ENCODE measurements around the gene ANKRD50. TPM values are rescaled to one million over a fixed set of nuclear protein-coding genes. Genes with fewer than 3 reads are reported as not detected.

Gene ANKRD50
- total RNA-seq, 2 experiments from 2014 or later = 0.36 to 0.54 TPM

DNA sequence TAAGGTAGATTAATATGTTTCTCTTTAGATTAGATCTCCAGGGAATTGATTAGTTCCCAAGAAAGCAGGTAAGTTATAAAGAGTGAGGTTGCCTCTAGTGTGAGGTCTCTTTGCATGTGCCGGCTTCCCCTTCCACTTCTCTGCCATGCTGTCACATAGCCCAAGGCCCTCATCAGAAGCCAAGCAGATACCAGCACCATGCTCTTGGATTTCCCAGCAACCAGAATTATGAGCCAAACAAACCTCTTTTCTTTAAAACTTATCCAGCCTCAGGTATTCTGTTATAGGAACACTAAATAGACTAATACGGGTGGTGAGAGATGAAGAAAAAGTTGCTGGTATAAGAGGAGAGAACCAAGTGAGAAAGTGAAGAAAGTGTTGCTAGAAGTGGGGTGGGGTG, 15.1 kb downstream of the ANKRD50 start:
- no peak for ATAC-seq
- intact Hi-C loops (cut with micrococcal nuclease) = no loop called here
- TF ChIP-seq, protein P1, sequence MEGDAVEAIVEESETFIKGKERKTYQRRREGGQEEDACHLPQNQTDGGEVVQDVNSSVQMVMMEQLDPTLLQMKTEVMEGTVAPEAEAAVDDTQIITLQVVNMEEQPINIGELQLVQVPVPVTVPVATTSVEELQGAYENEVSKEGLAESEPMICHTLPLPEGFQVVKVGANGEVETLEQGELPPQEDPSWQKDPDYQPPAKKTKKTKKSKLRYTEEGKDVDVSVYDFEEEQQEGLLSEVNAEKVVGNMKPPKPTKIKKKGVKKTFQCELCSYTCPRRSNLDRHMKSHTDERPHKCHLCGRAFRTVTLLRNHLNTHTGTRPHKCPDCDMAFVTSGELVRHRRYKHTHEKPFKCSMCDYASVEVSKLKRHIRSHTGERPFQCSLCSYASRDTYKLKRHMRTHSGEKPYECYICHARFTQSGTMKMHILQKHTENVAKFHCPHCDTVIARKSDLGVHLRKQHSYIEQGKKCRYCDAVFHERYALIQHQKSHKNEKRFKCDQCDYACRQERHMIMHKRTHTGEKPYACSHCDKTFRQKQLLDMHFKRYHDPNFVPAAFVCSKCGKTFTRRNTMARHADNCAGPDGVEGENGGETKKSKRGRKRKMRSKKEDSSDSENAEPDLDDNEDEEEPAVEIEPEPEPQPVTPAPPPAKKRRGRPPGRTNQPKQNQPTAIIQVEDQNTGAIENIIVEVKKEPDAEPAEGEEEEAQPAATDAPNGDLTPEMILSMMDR (IDR thresholded peaks at IDR 0.05) = no peak

DNA sequence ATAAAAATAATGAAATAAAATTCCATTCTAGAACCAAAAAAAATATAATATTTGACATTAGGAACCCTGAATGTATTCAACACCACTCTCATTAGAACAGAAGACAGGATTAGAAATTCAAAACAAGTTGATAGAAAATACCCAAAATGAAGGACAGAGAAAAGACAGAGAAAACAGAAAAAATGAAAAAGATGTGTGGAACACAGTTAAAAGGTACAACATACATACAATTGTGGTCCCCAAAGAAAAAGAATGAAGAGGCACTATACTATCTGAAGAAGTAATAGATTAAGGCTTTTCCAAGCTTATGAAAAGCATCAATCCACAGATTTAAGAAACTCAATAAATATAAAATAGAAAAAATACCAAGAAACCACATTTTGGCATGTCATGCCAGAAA, 16.4 kb downstream of the ANKRD50 start:
- Mint-ChIP-seq H3K36me3 (ENCODE audit: low read depth) (no peaks in the 10 kb centered on the region), H3K9me3 (no peaks in the 10 kb centered on the region), H3K27ac (no peak overlapping the region), H3K27me3 (no peaks in the 10 kb centered on the region), H3K4me1 (ENCODE audit: low read depth) (no peaks in the 10 kb centered on the region), H3K4me3 (no peak overlapping the region)
- intact Hi-C loops (cut with micrococcal nuclease) = no loop called here
- ATAC-seq = no peak
- TF ChIP-seq, protein P1 (IDR thresholded peaks at IDR 0.05) = no peak
- CTCF ChIA-PET = no interaction called here
- POLR2A ChIA-PET = no interaction called here
- DNase-seq = no peak

More for the DNA sequence above, 15.1 kb downstream of the ANKRD50 start:
- ChIA-PET POLR2A (no interaction called here), CTCF (no interaction called here)
- H3K9me3 Mint-ChIP-seq = no peaks in the 10 kb centered on the region
- no peak overlapping the region for H3K27ac Mint-ChIP-seq
- no peaks in the 10 kb centered on the region for H3K27me3 Mint-ChIP-seq
- no peaks in the 10 kb centered on the region for H3K36me3 Mint-ChIP-seq (ENCODE audit: low read depth)
- H3K4me1 Mint-ChIP-seq (ENCODE audit: low read depth) = no peaks in the 10 kb centered on the region
- no peak for DNase-seq
- no peak overlapping the region for H3K4me3 Mint-ChIP-seq

DNA sequence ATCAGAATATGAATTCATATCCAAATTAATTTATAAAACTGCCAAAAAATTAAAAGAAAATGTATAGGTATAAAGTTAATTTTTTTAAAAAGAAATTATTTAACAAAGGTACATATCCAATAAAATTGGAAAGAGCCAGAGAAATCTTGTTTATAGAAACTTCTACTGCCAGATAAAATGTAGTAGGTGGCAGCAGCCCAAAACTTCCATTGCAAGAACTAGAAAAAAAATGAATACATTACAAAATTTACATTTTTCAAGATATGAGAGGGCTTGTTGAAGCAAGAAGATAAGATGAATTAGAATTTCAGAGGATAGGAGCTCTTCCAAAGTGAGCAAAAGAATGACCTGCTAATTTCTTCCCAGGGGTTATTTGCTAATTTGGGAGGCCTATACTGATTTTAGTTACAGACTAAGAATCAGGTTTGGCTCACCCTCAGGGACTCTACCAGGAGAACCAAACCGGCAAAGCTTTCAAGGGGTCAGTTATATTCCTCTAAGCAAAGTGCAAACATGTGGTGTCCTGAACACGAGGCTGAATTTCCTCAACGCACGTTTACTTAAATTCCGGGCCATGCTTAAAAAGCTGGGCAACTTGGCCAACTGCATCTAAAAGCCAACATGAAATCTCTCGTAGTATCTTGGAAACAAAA, 17.5 kb downstream of the ANKRD50 start:
- DNase-seq (no peak), ATAC-seq (no peak)
- TF ChIP-seq, protein P1 (IDR thresholded peaks at IDR 0.05) = no peak
- Mint-ChIP-seq H3K4me1 (ENCODE audit: low read depth) (no peaks in the 10 kb centered on the region), H3K27ac (no peak overlapping the region), H3K36me3 (ENCODE audit: low read depth) (no peaks in the 10 kb centered on the region), H3K4me3 (no peak overlapping the region), H3K9me3 (no peaks in the 10 kb centered on the region), H3K27me3 (no peaks in the 10 kb centered on the region)
- ChIA-PET POLR2A (interaction anchor here (0.6 kb wide), 1 partner anchor 215 kb away, joined by 3 read pairs; no protein-coding TSS in a partner anchor), CTCF (interaction anchor here (0.8 kb wide), 1 partner anchor 40 kb away, joined by 3 read pairs; no protein-coding TSS in a partner anchor)
- intact Hi-C loops (cut with micrococcal nuclease) = no loop called here

DNA sequence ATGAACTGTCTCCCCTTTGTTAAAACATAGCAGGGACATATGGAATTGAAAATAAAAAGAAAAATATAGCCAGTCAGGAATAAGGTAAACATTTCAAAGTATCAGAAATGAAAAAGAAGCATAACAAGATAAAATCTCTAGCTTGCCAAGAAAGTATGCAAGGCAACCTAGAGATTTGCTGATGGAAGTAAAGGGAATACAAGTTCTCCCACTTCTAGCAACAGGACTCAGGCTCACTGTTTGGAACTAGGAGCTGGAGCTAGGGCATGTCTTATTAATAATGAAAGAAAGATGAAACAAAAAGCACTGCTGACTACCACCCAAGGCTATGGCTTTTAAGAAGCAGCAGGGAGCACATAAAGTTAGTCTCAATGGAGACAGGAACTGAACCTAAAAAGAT, 18.2 kb downstream of the ANKRD50 start:
- POLR2A ChIA-PET = no interaction called here
- CTCF ChIA-PET = interaction anchor here (0.8 kb wide), 1 partner anchor 41 kb away, joined by 3 read pairs; no protein-coding TSS in a partner anchor

DNA sequence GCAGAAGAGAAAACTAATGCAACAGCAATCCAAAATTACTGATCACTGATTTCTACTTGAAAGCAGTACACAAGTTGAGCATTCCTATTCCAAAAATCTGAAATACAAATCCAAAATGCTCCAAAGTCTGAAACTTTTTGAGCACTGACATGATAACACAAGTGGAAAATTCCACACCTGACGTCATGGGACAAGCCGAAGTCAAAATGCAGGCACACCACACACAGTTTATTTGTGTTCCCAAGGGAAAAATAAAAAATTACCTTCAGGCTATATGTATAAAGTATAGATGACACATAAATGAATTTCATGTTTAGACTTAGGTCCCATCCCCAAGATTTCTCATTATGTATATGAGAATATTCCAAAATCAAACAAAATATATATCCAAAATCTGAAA, 20.7 kb downstream of the ANKRD50 start:
- no peak overlapping the region for H3K27ac Mint-ChIP-seq

More for the DNA sequence above, 18.2 kb downstream of the ANKRD50 start:
- TF ChIP-seq, protein P1 (IDR thresholded peaks at IDR 0.05) = no peak
- no peaks in the 10 kb centered on the region for H3K27me3 Mint-ChIP-seq
- no peak overlapping the region for H3K27ac Mint-ChIP-seq
- no peaks in the 10 kb centered on the region for H3K9me3 Mint-ChIP-seq
- H3K4me1 Mint-ChIP-seq (ENCODE audit: low read depth) = no peaks in the 10 kb centered on the region
- no peak overlapping the region for H3K4me3 Mint-ChIP-seq
- no peaks in the 10 kb centered on the region for H3K36me3 Mint-ChIP-seq (ENCODE audit: low read depth)
- ATAC-seq (no peak), DNase-seq (no peak)
- intact Hi-C loops (cut with micrococcal nuclease) = no loop called here

More for the DNA sequence above, 20.7 kb downstream of the ANKRD50 start:
- Mint-ChIP-seq H3K9me3 (no peaks in the 10 kb centered on the region), H3K36me3 (ENCODE audit: low read depth) (no peaks in the 10 kb centered on the region), H3K27me3 (no peaks in the 10 kb centered on the region), H3K4me1 (ENCODE audit: low read depth) (no peaks in the 10 kb centered on the region), H3K4me3 (no peak overlapping the region)
- intact Hi-C loops (cut with micrococcal nuclease) = no loop called here
- POLR2A ChIA-PET = no interaction called here
- CTCF ChIA-PET = no interaction called here
- TF ChIP-seq, protein P1 (IDR thresholded peaks at IDR 0.05) = no peak
- DNase-seq = no peak
- ATAC-seq = no peak

All from activated CD8-positive, alpha-beta T cell treated with anti-CD3 and anti-CD28 coated beads for 36 hours (primary cell).